ENCODE results near the gene DHRS2. TPM values are rescaled to one million over a fixed set of nuclear protein-coding genes. Genes with fewer than 3 reads are reported as not detected.

Gene DHRS2
- total and polyA plus RNA-seq, 10 of the 15 experiments (the other 5 are each of a cell fraction or from before 2014, with no cell fraction given): 0.09 to 1.8 (median 0.73) TPM; not detected in 1

GRCh38 chr14:23639048-23639890 lies 3.1 kb downstream of the DHRS2 start:
- CTCF ChIA-PET: no interaction called here

More at GRCh38 chr14:23639048-23639890, 3.1 kb downstream of the DHRS2 start:
- no peak overlapping the region for H2AFZ ChIP-seq (ENCODE audit: control insufficient read depth, low read depth, low read length)
- ChIA-PET POLR2A (no interaction called here), RAD21 (ENCODE audit: unreplicated experiment) (no interaction called here), SMC1A (ENCODE audit: uncharacterized antibody, unreplicated experiment) (no interaction called here)
- no peak for DNase-seq (ENCODE audit: low read depth, low spot score)
- intact Hi-C loops (cut with micrococcal nuclease; ENCODE audit: unreplicated experiment) (no loop called here), in situ Hi-C loops (cut with MboI) (no loop called here)
- no peak overlapping the region for H3K4me2 ChIP-seq (ENCODE audit: control insufficient read depth, insufficient read depth)
- H3K9me3 ChIP-seq (replicated peaks; ENCODE audit: control insufficient read depth, insufficient read depth, low read length): no peaks in the 10 kb centered on the region; the same call in 2 of the 3 replicates
- H3K4me1 ChIP-seq (ENCODE audit: control insufficient read depth, insufficient read depth, low read length): no peaks in the 10 kb centered on the region
- H4K20me1 ChIP-seq (ENCODE audit: control insufficient read depth, insufficient read depth): no peaks in the 10 kb centered on the region
- peak; percentile 11; the same call in 1 of the 2 replicates for TF ChIP-seq TCF7 (IDR thresholded peaks at IDR 0.05; ENCODE audit: borderline replicate concordance)
- TF ChIP-seq ATF2 (IDR thresholded peaks at IDR 0.05; ENCODE audit: low read length): no peak
- H3K27ac ChIP-seq (ENCODE audit: control insufficient read depth, insufficient read depth): no peak overlapping the region
- H3K9ac ChIP-seq (ENCODE audit: control insufficient read depth, insufficient read depth, low read length): no peak overlapping the region
- no peak for FAIRE-seq
- no TSS peak for BruUV-seq (replicated peaks)
- WGBS (ENCODE audit: insufficient coverage, insufficient replicate concordance, low lambda C conversion rate, missing lambda C conversion rate): 38% methylated on average over 21 of the region's 21 CpGs
- H3K79me2 ChIP-seq (ENCODE audit: control insufficient read depth, insufficient read depth, low read length): no peaks in the 10 kb centered on the region
- no peak overlapping the region for H3K4me3 ChIP-seq
- ATAC-seq: no peak
- H3K36me3 ChIP-seq (ENCODE audit: control insufficient read depth in 2 of 2, insufficient read depth in 2 of 2, low read length in 1 of 2): no peaks in the 10 kb centered on the region
- no peaks in the 10 kb centered on the region for H3K27me3 ChIP-seq (replicated peaks in 1 of 2; ENCODE audit: control insufficient read depth in 2 of 2, insufficient read depth in 2 of 2, low read length in 1 of 2)

All from GM12878 (cell line).